ENCODE data around the gene MAST3. TPM values are rescaled to one million over a fixed set of nuclear protein-coding genes. Genes with fewer than 3 reads are reported as not detected.

The MAST3 gene
- total and polyA plus RNA-seq, 2 of the 8 experiments (the other 6 are each of a cell fraction or from before 2014, with no cell fraction given) = 3.4 to 9.0 TPM

DNA sequence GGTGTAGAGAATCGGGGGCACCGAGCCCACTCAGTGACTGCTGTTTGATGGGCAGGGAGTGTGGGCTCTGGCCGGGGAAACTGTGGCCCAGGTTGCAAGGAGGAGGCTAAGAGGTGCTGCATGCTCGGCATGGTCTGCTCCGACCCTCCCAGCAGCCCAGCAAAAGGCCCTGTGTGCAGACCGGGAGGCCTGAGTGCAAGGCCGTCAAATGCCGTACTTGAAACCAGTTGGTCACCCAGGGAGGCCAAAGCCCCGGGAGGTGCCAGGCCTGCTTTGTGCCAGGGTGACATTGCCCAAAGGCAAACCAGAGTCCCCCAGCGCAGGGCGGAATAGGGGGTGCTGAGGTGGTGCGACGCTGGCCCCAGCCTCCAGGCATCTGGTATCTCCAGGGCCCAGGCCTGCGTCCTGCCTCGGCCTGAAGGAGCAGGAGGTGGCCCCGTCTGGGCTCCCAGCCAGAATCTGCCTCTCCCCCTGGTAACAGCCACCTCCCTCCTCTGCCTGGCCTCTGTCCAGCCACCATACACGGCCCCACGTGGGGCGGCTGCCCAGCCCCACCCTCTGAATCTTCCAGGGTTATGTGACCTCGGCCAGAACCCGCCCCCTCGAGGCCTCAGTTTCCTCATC lies 59.4 kb downstream of the MAST3 start (continued):
- TF ChIP-seq RFX5 (IDR thresholded peaks at IDR 0.05; ENCODE audit: borderline replicate concordance, low read depth, low read length) = no peak
- TF ChIP-seq SIX5 (IDR thresholded peaks at IDR 0.05; ENCODE audit: low read depth, low read length) = no peak
- no peak for TF ChIP-seq SAP30 (IDR thresholded peaks at IDR 0.05; ENCODE audit: insufficient read depth, insufficient replicate concordance, low read length)

Data from H1 (cell line).